ENCODE data around the gene PLIN5.
A peak's percentile ranks its signal among the peaks of the same experiment; 100 is the strongest.

Gene PLIN5

GRCh38 chr19:4534836-4535658 lies at the start of gene PLIN5:
Gene PLIN5 (minus strand): TSS chr19:4535224. CDS start chr19:4534074, 1,150 bp downstream.
- peak in 1 of 3 donors; percentile 33 for DNase-seq (ENCODE audit: low read depth in 2 of 3, low spot score in 1 of 3)

GRCh38 chr19:4583961-4584669 lies 49.1 kb upstream of the PLIN5 start:
- no peak for DNase-seq (ENCODE audit: low read depth in 2 of 3, low spot score in 1 of 3)

GRCh38 chr19:4582980-4583842 lies 48.2 kb upstream of the PLIN5 start:
- DNase-seq (ENCODE audit: low read depth in 2 of 3, low spot score in 1 of 3): no peak

GRCh38 chr19:4581666-4582553 lies 46.9 kb upstream of the PLIN5 start:
- DNase-seq (ENCODE audit: low read depth in 2 of 3, low spot score in 1 of 3): no peak

GRCh38 chr19:4580961-4581665 lies 46.1 kb upstream of the PLIN5 start:
- DNase-seq (ENCODE audit: low read depth in 2 of 3, low spot score in 1 of 3): no peak

GRCh38 chr19:4580021-4580901 lies 45.2 kb upstream of the PLIN5 start:
- DNase-seq (ENCODE audit: low read depth in 2 of 3, low spot score in 1 of 3): no peak

GRCh38 chr19:4579389-4579788 lies 44.4 kb upstream of the PLIN5 start:
- no peak for DNase-seq (ENCODE audit: low read depth in 2 of 3, low spot score in 1 of 3)

- no peak for DNase-seq (ENCODE audit: low read depth in 2 of 3, low spot score in 1 of 3)
Observed at GRCh38 chr19:4578552-4579248, 43.7 kb upstream of the PLIN5 start.

GRCh38 chr19:4577020-4577782 lies 42.2 kb upstream of the PLIN5 start:
- DNase-seq (ENCODE audit: low read depth in 2 of 3, low spot score in 1 of 3): no peak

GRCh38 chr19:4576016-4576933 lies 41.3 kb upstream of the PLIN5 start:
- peak; percentile 48 to 80 (median 57) for DNase-seq (ENCODE audit: low read depth in 2 of 3, low spot score in 1 of 3)

- DNase-seq (ENCODE audit: low read depth in 2 of 3, low spot score in 1 of 3): no peak
Observed at GRCh38 chr19:4575267-4576015, 40.4 kb upstream of the PLIN5 start.

GRCh38 chr19:4573682-4574081 lies 38.7 kb upstream of the PLIN5 start:
- no peak for DNase-seq (ENCODE audit: low read depth in 2 of 3, low spot score in 1 of 3)

- DNase-seq (ENCODE audit: low read depth in 2 of 3, low spot score in 1 of 3): no peak
Observed at GRCh38 chr19:4571305-4571917, 36.4 kb upstream of the PLIN5 start.

- no peak for DNase-seq (ENCODE audit: low read depth in 2 of 3, low spot score in 1 of 3)
Observed at GRCh38 chr19:4570916-4571304, 35.9 kb upstream of the PLIN5 start.

GRCh38 chr19:4570402-4570801 lies 35.4 kb upstream of the PLIN5 start:
- no peak for DNase-seq (ENCODE audit: low read depth in 2 of 3, low spot score in 1 of 3)

All from stimulated activated CD4-positive, alpha-beta T cell treated with anti-CD3 and anti-CD28 coated beads, Interleukin-12 subunit alpha, Interleukin-12 subunit beta, amount 100 ng/mL, for 48 hours (primary cell).